ENCODE results near the gene CFAP45.

GRCh38 chr1:159826441-159827101 lies 73.4 kb downstream of the CFAP45 start, which contains the start of gene SLAMF8:
- TF ChIP-seq POLR2A (IDR thresholded peaks at IDR 0.05; ENCODE audit: control extremely low read depth in 1 of 2, low read depth in 2 of 2, low read length in 2 of 2) (no peak), EZH2 (IDR thresholded peaks at IDR 0.05; ENCODE audit: low read depth, low read length, severe bottlenecking) (no peak), CTCF (IDR thresholded peaks at IDR 0.05; ENCODE audit: control extremely low read depth in 1 of 3, insufficient read depth in 1 of 3, low read depth in 1 of 3, low read length in 3 of 3) (no peak), SIRT6 (IDR thresholded peaks at IDR 0.05; ENCODE audit: low read length) (no peak)

Measured in H1 (cell line).